ENCODE data around the gene DNAJC30.
"Not testable (repeated sequence)": the region's sequence is repeated elsewhere in the genome, so short reads cannot be mapped to it uniquely, and the experiment has no call there.

DNAJC30 gene

DNA sequence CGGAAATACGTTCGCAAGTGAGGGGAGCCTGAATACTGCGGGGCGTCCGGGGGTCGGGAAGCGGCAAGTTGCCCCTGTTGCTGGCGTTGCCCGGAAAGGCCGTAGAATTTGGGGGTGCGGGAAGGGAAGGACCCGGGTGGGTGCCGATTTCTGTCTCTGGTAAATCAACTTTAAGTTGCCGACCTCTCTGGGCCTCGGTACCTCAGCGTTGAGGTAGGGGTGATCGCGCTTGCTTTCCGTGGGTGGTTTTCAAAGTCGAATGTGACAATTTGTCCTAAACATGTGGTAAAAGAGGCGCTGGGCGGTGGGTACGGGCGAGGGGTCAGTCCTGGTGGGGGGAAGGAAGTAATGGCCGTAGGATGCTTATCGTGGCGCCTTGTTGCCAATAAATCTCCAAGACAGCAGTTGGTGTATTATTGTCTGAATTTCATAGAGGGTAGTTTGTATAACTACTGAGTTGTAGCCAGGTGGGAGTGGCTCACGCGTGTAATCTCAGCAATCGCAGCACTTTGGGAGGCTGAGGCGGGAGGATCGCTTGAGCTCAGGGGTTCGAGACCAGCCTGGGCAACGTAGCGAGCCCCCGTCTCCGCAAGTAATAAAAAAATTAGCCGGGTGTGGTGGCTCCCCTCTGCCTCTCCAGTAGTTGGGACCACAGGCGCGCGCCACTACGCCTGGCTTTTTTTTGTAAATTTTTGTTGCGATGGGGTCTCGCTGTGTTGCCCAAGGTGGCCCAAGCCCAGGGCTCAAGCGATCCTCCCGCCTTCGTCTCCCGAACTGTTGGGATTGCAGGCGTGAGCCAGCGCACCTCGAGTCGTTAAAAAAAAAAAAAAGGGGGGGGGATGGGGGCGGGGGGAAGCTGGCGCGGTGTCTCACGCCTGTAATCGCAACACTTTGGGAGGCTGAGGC, 788 bp upstream of the DNAJC30 start:
- DNase-seq (ENCODE audit: low read depth in 4 of 4, low spot score in 1 of 4): no peak

DNA sequence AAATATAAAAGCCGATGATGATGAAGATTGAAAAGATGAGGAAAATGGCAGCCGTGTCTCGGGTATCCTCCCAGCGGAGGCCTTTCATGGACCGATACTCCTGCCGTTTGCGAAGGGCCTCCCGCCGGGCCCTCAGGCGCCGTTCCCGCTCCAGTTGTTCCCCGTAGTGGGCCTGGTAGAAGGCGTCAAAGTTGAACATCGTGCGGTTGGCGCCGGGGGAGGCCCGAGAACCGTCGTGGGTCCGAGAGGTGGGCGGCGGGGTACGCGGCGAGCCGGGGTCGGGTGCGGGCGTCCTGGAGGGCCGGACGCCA, 553 bp downstream of the DNAJC30 start:
- no peak for DNase-seq (ENCODE audit: low read depth in 4 of 4, low spot score in 1 of 4)

GRCh38 chr7:73681031-73681430, 2.2 kb downstream of the DNAJC30 start:
- no peak for DNase-seq (ENCODE audit: low read depth in 4 of 4, low spot score in 1 of 4)

- no peak for DNase-seq (ENCODE audit: low read depth in 4 of 4, low spot score in 1 of 4)
Observed at GRCh38 chr7:73680501-73680900, 2.8 kb downstream of the DNAJC30 start.

DNA sequence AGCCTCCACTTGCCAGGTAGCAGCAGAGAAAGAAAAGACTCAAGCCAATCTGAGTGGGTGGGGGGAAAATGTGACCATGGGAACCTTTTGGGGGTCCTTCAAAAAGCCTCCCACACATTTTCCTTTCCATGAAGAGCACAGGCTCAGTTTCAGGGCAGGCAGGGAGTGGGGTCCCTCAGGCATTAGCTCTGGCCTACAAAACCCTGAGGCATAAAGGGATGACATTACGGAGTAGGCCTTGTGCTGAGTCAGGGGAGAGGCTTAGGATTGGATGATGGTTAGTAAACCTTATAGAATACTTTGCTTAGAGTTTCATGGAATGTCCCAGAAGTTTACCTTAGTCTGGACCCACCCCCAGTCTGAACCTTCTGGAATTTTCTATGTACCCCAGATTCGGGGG, 3.5 kb downstream of the DNAJC30 start:
- DNase-seq (ENCODE audit: low read depth in 4 of 4, low spot score in 1 of 4): no peak

- no peak for DNase-seq (ENCODE audit: low read depth in 4 of 4, low spot score in 1 of 4)
Observed at GRCh38 chr7:73678862-73679261, 4.4 kb downstream of the DNAJC30 start.

GRCh38 chr7:73676062-73676461, 7.2 kb downstream of the DNAJC30 start:
- DNase-seq (ENCODE audit: low read depth in 4 of 4, low spot score in 1 of 4): not testable (repeated sequence)

GRCh38 chr7:73674468-73675124, 8.7 kb downstream of the DNAJC30 start:
- no peak for DNase-seq (ENCODE audit: low read depth in 4 of 4, low spot score in 1 of 4)

DNA sequence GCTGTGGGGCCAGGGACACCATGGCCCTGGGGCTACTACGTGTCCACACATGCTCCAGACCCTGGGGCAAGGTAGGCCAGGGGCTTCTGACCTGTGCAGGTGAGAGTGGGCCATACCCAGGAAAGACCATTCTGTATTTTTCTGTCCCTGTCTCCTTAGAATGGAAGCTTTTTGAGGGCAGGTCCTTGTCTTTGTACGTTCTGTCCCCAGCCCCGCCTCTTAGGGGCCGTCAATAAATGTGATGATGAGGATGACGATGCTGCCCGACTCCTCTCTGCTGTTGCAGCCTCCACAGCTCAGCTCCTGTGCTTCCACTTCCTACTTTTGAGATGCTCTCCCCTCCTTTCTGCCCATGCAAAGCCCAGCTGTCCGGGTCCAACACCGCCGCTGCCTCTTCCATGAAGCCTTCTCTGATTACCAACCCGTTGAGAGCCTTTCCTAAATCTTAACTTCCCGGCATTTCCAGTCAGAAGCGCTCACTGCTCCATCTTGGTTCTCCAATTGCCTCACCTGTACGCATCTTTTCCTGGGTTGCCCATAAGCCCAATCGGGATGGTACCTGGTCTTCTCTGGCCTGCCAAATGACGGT, 11.3 kb downstream of the DNAJC30 start:
- DNase-seq (ENCODE audit: low read depth in 4 of 4, low spot score in 1 of 4): no peak

- no peak for DNase-seq (ENCODE audit: low read depth in 4 of 4, low spot score in 1 of 4)
Observed at GRCh38 chr7:73671322-73671661, 12.0 kb downstream of the DNAJC30 start.

DNA sequence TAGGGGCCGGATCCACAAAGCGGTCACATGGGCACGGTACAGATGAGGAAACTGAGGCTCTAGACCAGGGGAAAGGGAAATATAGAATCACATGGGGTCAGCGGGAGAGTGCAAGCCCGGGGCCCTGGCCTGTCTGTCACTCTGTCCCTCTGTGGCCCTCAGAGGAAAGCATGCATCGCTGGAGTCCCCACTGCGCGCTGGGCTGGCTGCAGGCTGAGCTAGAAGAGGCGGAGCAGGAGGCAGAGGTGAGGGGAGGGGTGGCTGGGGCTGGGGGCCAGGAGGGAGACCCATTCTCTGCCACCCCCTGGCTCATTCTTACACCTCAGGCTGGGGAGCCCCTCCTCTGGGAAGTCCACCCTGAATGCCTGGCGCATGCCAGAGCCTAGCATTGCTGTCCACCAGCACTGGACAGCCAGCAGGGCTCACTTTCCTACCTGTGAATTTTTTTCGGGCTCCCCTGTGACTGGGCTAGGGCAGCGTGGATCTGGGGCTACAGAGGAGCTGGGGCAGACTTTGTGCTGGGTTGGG, 13.3 kb downstream of the DNAJC30 start:
- no peak for DNase-seq (ENCODE audit: low read depth in 4 of 4, low spot score in 1 of 4)

DNA sequence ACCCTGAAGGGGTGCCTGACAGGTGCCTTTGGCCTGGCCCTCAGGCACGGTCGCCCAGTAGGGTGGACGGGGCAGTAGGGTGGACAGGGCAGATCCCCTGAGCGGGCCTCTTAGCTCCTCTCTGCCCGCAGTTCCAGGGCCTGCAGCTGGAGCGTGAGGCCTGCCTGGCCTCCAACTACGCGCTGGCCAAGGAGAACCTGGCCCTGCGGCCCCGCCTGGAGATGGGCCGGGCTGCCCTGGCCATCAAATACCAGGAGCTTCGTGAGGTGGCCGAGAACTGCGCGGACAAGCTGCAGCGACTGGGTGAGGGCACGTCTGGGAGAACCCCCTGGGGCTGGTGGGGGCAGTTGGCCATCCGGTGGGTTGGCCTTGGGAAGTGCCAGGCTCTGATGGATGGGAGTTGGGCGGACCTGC, 14.0 kb downstream of the DNAJC30 start:
- DNase-seq (ENCODE audit: low read depth in 4 of 4, low spot score in 1 of 4): no peak

DNA sequence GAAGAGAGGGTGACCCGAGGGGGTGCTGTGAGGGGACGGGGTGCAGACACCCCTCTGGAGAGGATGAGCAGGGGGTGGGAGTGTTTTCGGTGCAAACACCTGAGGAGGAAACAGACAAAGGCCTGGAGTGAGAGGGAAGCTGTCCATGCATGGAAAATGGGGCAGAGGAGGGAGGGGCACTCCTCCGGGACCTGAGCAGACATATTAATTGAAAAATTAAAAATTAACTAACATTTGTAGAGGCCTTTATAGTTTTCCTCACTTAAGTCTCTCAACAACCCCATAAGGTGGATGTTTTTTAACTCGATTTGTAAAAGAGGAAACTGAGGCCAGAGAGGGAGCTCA, 14.4 kb downstream of the DNAJC30 start:
- DNase-seq (ENCODE audit: low read depth in 4 of 4, low spot score in 1 of 4): no peak

DNA sequence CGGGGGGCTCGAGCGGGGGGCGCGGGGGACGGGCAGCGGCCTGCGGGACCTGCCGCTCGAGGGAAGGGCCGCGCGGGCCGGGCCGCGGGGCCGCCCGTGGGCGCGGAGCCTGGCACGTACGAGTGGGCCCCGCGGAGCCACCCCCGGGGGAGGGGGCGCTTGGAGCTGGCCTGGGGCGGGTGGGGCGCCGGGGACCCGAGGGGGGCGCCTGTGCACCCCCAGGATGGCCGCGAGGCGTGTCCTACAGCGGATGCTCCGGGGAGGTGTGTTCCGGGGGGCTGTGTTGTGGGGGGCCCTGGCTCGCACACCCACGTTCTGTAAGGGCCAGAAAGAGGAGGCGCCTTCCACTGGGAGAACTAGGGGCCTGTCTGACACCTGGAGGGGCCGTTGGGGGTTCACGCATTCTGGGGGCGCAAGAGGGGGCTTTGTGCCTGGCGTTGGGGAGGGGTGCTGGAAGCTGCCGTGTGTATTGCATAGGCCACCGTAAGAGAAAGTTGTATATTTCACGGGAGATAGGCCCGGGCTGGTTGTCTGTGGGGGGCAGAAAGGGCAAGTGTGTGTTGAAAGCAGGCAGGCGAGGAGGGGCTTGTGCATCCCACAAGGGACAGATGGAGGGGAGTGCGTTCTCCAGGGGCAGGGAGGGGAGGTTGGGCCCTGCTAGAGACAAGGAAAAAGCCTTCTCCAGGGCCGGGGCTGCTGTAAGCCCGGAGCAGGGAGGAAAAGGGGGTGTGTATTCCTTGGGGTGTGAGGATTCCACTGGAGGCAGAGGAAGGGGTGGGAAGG, 15.0 kb downstream of the DNAJC30 start:
- no peak for DNase-seq (ENCODE audit: low read depth in 4 of 4, low spot score in 1 of 4)

- DNase-seq (ENCODE audit: low read depth in 4 of 4, low spot score in 1 of 4): peak; percentile 86 to 93 (median 88)
Observed at GRCh38 chr7:73667344-73668102, 15.7 kb downstream of the DNAJC30 start, which contains the start of gene VPS37D. Gene VPS37D, plus strand, starts transcription at chr7:73667831. Its CDS starts 128 bp downstream, at chr7:73667959.

DNA sequence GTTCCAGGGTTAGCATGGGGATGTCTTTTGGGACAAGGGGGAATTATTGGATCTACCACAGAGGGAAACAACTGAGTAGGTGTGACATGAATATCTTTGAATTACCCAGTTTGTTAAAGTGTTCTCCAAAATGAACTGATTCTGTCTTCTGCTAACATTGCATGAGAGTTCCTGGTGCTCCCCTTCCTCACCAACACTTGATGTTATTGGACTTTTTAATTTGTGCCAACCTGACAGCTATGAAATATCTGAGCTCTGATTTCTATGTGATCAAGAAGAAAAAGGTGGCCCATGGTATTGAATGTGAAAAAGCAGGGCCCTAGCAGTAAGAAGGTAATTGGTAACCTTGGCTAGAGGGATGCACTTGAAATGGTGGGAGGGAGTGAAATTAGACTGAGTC, 20.2 kb downstream of the DNAJC30 start:
- no peak for DNase-seq (ENCODE audit: low read depth in 4 of 4, low spot score in 1 of 4)

GRCh38 chr7:73660594-73660993, 22.7 kb downstream of the DNAJC30 start:
- DNase-seq (ENCODE audit: low read depth in 4 of 4, low spot score in 1 of 4): not testable (repeated sequence)

DNA sequence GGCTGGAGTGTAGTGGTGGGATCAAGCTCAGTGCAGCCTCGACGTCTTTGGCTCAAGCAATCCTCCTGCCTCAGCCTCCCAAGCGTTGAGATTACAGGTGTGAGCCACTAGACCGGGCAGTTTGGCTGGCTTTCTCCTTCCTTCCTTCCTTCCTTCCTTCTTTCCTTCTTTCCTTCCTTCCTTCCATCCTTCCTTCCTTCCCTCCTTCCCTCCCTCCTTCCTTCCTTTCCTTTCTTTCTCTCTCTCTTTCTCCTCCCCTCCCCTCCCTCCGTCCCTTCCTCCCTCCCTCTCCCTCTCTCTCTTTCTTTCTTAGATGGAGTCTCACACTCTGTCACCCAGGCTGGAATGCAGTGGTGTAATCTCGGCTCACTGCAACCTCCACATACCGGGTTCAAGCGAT, 23.3 kb downstream of the DNAJC30 start:
- no peak for DNase-seq (ENCODE audit: low read depth in 4 of 4, low spot score in 1 of 4)

- DNase-seq (ENCODE audit: low read depth in 4 of 4, low spot score in 1 of 4): not testable (repeated sequence)
Observed at GRCh38 chr7:73655309-73655708, 27.9 kb downstream of the DNAJC30 start.

GRCh38 chr7:73652541-73652949, 30.7 kb downstream of the DNAJC30 start:
- no peak for DNase-seq (ENCODE audit: low read depth in 4 of 4, low spot score in 1 of 4)

GRCh38 chr7:73650524-73650923, 32.7 kb downstream of the DNAJC30 start:
- DNase-seq (ENCODE audit: low read depth in 4 of 4, low spot score in 1 of 4): no peak

Data from stimulated activated CD4-positive, alpha-beta T cell treated with anti-CD3 and anti-CD28 coated beads, Interleukin-1b, Interleukin-23, amount 100 ng/mL, for 24 hours (primary cell).